NT2/D1 (cell line): ENCODE measurements around the gene CCDC88C.

Source experiments
- SUZ12 ChIP-seq: IDR thresholded peaks from 2 replicates; pipeline ENCODE4 v1.6.1; 2011; ENCODE audit not compliant: insufficient read length, insufficient read depth; ENCODE audit errors: extremely low read depth
- YY1 ChIP-seq: IDR thresholded peaks from 2 replicates; pipeline ENCODE4 v1.6.1; 2011; ENCODE audit not compliant: insufficient read length, insufficient read depth
- ZNF274 ChIP-seq: IDR thresholded peaks from 2 replicates; pipeline ENCODE4 v1.6.1; 2011; ENCODE audit warnings: mild to moderate bottlenecking, low read depth, low read length

DNA sequence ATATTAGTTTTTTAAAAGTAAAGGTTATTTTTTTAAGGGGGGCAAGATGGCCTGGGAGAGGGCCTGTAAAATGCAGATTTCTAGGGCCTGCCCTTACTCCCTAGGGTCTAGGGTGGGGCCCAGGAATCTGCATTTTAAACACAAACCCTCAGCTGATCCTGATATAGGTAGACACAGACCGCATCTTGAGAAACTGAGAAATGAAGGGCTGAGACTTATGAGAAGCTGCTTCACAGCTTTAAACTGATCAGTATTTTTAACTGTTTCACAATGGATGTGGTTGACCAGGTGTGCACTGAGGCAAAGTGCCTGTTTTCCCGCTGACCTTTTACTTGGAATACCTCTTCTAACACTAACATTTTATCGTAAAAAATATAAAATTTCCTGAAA is 84.0 kb downstream of the CCDC88C start:
- TF ChIP-seq ZNF274 (no peak), SUZ12 (no peak), YY1 (no peak)
